HEK293T (cell line): ENCODE data around the gene FOXE1.

Experiments used
- CTBP1 ChIP-seq: fragments of 450-650 bp; IDR thresholded peaks from 2 replicates; pipeline ENCODE4 v1.6.1; 2016; ENCODE audit warnings: borderline replicate concordance
- FOXM1 ChIP-seq: fragments of 450-650 bp; IDR thresholded peaks from 2 replicates; pipeline ENCODE4 v1.6.1; 2017; ENCODE audit warnings: mild to moderate bottlenecking, borderline replicate concordance
- NFRKB ChIP-seq: fragments of 450-650 bp; IDR thresholded peaks from 2 replicates; pipeline ENCODE4 v1.6.1; 2016; ENCODE audit warnings: mild to moderate bottlenecking, moderate library complexity
- PKNOX1 ChIP-seq: fragments of 450-650 bp; IDR thresholded peaks from 2 replicates; pipeline ENCODE4 v1.6.1; 2016
- SUZ12 ChIP-seq: fragments of 450-650 bp; IDR thresholded peaks from 2 replicates; pipeline ENCODE4 v1.6.1; 2016; ENCODE audit warnings: mild to moderate bottlenecking

DNA sequence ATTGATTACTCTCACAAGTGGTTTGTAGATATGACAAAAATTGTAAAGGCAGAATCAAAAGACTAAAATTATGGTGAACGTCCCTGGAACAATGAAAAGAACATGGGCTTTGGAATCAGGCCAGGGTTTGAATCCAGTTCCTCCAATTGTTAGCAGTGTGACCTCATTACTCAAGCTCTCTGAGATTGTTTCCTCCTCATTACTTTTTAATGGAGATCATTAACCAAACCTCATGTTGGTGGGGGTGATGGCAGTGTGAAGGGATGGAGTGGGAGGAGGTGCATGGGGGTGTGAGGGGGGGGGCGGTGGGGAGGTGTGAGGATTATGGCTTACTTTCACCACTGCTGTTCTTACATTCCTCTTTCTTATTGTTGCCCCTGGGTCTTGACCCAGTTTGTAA lies 44.1 kb upstream of the FOXE1 start:
- no peak for TF ChIP-seq FOXM1
- no peak for TF ChIP-seq PKNOX1
- TF ChIP-seq NFRKB: no peak
- no peak for TF ChIP-seq SUZ12
- TF ChIP-seq CTBP1: no peak
